NCI-H146 (cell line): ENCODE results near the gene CD164L2.

ENCODE experiments used
- DNase-seq: peaks from one replicate; lab custom pipeline; 2025; lab: John Stamatoyannopoulos, UW

The CD164L2 gene

DNA sequence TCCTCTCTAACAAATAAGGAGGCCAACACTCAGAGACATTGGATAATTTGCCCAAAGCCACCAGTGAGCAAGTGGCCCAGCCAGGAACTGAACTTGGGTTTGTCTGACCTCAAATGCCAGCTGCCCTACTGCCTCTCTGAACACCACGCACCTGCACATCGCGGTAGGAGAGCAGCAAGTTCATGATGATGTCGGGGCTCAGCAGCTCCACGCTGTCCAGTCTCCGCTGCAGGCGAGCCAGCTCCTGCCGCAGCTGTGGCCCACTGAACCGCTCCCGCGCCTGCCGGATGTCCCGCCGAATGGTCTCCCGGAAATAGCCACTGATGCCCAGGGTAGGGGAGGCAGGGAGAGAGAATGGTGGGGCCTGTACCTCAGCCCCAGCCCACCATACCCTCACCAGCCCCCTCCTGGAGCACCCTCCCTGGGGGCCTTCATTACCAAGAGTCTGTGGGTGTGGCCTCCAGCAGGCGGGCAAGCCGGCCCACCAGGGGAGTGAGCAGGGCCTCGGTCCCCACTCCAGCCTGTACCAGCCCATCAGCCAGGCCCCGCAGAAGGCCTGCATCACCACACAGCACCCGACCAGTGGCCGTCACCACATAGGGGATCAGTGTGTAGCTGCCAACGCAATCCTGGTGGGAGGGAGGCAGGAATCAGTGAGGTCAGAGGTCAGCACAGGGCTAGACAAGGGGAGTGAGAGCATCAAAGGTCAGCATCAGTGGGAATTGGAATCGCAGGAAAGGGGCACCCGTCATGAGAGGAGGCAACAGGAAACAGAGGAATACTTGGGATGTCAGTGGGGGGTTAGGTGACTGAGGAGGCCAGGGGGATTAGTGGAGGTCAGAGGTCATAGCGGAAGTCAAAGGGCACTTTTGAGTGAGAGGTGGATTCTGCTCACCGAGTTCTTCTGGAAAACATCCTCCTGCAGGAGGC lies 19.1 kb downstream of the CD164L2 start:
- no peak for DNase-seq

GRCh38 chr1:27361553-27361952 lies 21.6 kb downstream of the CD164L2 start:
- DNase-seq = no peak

DNA sequence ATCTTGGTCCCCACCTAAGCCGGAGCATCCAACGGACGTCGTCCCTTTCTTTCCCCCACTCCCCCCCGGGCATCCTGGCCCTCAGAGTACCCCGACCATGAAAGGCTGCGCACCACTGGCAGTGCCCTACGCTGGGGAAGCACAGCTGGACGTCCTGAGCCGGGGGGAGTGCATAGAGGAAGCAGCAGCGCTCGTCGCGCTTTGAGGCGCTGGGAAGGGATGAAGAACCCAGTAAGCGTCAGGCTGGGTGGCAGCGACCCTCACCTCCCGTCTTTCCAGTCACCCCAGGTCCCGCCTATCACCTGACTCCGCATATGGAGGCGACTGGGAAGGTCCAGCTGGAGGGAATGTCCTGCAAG lies 22.1 kb downstream of the CD164L2 start:
- no peak for DNase-seq

DNA sequence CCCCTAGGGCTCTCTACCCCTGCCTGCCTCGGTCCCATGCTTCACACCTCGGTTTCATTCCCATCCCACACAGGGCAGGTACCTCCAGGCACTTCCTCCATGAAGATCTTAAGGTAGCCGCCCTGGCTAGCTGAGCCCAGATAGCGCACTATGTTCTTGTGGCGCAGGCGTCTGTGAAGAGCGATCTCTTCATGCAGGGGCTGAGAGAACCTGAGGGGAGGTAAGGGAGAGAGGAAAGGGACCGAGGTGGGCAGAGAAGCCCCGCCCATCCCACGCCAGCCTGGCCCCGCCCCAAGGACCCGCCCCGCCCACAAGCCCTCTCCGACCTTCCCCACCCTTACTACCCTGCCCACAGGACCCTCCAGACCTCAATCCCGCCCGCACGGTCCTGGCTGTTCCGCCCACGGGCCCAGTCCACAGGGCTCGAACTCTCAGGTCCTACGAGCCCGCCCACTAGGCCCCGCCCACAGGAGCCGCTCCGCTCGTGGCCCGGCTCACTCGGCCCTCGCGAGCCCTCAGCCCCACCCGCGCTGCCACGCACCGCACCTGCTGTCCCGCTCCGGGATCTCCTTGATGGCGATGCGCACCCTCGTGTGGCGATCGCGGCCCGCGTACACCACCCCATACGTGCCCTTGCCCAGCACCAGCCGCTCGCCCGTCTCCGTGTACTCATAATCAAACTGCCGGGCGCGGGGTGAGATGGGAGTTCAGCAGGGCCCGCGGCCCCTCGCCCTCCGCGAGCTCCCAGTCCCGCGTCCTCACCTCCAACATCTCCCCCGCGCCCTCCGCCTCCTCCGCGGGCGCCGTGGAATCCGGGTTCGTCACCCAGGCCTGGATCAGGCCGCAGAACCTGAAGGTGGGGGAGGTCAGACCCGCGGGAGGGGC lies 22.7 kb downstream of the CD164L2 start:
- no peak for DNase-seq

- no peak for DNase-seq
Measured at GRCh38 chr1:27359822-27360158, 23.3 kb downstream of the CD164L2 start.

- DNase-seq = no peak
Measured at GRCh38 chr1:27358928-27359313, 24.2 kb downstream of the CD164L2 start.

DNA sequence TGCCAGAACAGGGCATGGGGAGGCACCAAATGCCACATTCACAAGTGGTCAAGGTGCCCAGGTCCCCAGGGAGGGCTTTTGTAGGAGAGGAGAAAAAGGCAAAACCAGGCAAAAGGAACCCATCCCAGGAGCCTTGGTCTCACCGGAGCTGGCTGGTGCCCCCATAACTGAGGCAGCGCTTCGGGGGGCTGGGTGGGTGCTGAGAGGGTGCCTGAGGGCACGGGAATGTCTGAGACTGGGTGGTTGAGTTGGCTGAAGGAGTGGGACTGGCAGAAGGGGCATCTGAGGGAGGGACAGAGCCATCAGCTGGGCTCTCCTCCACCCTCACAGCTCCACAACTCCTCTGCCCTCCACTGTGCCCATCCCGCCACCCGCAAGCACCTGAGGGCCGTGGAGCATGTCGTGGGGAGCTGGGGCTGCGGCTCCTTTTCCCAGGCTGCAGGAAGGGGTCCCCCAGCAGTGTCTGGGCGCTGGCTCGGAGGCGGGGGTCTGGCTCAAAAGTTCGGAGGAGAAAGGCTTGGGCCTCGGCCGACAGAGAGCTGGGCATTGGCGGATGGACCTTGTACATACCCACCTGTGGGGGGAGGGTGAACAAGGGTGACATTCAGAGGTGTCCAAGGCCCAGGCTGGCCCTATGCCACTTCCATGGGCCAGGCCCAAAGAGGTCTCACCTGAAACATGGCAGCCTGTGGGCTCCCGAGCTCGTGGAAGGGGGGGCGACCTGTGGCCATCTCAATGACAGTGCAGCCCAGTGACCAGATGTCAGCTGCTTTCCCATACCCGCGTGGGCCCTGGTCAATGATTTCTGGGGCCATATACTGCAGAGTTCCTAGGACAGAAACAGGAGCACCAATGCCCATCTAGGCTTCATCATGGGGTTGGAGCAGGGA lies 24.9 kb downstream of the CD164L2 start:
- DNase-seq = no peak

DNA sequence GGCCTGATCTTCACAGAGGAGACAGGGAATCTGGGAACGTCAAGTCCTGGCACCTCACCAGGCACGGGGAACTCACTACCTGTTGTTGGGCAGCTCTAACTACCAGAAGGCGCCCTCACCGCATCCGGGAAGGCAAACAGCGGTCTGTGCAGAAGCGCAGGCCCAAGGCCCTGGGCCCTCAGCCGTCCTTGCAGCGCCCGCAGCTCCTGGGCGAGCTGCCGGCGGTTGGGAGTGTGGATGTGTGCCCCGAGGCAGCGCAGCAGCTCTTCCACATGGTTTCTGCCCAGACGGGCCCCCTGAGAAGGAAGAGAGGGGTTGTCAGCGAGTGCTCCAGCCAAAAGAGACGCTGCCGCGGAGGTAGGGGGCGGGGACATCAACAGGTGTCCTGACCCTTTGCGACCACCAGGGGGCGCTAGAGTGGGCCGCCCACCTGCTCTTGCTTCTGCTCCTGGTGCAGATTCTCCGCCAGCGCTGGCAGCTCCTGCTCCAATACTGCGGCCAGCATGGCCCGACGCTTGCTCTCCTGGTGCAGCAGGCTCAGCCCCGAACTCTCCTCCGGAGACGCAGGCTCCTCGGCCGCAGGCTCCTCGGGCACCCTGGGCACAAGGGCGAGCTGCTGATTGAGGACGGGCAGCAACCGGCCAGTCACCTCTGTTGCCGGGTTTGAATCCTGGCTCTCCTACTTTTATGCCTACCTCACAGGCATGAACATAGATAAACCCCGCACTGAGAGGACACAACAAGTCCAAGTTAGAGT lies 25.7 kb downstream of the CD164L2 start:
- peak; percentile 29 for DNase-seq

- DNase-seq = no peak
Measured at GRCh38 chr1:27356619-27357280, 26.4 kb downstream of the CD164L2 start.

GRCh38 chr1:27356277-27356618 lies 26.9 kb downstream of the CD164L2 start:
- DNase-seq = no peak

DNA sequence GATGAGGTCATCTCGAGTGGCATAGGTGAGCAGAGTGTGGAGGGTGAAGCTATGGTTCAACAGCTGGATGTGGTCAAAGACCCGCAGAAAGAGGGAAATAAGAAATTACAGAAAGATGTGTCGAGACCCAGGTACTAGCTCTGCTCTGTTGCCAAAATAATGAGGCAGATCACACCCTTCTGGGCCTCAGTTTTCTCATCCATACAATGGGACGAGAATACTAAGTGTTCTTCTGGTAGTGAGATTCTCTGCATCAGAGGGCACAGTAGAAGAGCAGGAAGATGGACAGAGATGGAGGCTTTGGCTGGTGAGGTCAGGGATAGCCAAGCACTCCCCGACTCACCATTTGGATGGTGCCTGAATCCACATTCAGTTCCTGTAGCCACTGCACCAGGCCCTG lies 27.4 kb downstream of the CD164L2 start:
- DNase-seq = no peak

DNA sequence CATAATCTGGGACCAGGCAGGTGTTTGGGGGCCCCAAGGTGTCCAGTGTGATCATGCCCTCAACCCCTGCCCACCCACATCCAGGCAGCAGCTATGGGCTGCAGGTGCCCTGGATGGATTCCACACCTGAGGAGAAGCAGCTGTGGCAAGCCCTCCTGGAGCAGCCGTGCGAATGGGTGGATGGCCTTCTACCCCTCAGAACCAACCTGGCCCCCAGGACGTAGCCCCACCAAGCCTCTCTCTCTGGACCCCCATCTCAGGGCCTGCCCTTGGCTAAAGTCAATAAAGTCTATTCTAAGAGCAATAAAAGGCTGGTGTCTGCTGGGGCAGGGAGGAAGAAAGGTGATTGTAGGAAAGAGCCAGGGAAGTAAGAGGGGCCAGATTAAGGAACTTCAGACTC lies 29.5 kb downstream of the CD164L2 start:
- no peak for DNase-seq

DNA sequence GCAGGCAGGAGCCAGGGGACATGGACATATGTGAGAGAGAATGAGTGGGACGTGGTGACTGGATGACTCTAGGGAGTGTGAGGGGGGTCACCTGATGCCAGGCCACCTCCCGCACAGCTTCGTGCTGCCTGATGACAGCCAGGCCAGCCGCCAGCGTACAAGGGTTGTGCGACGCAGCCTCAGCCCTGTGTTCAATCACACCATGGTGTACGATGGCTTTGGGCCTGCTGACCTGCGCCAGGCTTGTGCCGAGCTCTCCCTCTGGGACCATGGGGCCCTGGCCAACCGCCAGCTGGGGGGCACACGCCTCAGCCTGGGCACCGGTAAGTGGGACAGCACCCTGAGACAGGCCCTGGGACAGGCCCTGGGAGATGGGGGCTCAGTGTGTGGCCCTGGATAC lies 30.0 kb downstream of the CD164L2 start:
- DNase-seq = no peak

GRCh38 chr1:27351541-27352107 lies 31.5 kb downstream of the CD164L2 start:
- DNase-seq = no peak

DNA sequence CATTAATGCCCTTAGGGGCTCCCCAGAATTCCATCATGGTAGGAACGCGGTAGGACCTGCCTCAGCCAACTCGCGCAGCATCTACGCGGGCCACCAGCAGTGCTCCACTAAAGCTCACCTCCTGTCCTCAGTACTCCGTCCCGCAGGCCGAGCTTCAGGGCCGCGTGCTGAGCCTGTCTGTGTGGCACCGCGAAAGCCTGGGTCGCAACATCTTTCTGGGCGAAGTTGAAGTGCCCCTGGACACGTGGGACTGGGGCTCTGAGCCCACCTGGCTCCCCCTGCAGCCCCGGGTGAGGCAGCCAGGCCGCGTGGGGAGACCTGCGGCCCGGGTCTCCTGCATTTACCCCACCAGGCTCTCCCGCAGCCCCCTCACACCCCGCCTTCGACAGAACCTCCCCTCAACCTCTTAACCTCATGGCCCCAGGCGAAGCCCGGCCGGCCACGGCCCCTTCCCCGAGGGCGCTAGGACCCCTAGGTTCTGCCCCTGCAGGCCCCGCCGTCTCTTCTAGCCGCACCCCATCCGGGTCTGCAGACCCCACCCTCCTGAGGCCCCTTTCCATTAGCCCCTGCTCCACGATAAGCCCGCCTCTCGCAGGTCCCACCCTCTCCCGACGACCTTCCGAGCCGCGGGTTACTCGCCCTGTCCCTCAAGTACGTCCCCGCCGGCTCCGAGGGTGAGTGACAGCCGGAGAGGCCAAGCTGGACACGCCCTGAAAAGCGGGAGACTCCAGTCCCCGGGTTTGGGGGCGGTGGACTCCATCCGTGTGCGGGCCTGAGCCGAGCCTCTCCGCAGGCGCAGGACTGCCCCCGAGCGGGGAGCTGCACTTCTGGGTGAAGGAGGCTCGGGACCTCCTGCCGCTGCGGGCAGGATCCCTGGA lies 32.2 kb downstream of the CD164L2 start:
- no peak for DNase-seq

DNA sequence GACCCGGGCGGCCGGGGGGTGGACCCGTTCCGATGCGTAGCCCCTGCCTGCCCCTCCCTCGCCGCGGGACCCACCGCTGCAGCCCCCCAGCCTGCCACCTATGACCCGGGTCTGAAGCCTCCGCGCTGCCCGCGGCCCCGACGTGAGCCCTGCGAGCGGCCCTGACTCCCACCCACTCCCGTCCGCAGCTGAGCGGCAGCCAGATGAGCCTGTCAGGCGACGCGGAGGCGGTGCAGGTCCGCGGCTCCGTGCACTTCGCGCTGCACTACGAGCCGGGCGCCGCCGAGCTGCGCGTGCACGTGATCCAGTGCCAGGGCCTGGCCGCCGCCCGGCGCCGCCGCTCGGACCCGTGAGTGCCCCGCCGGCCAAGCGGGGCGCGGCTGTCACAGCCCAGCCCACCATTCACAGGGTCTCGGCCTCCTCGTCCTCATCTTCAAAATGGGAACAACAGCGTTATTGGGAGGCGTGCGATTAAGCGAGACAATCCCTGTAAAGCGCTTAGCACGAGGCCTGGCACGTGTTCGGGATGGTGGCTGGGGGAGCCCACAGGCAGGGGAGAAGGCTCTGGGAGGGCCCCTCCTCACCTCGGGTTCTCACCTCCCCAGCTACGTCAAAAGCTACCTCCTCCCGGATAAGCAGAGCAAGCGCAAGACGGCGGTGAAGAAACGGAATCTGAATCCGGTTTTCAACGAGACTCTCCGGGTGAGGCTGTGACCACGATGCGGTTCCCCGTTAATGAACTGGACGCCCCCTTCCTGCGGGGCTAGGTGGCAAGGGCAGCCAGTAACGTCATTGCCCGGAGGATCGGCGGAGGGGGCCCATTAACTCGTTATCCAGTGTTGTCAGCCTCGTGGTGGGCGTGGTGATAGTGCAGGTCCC lies 33.1 kb downstream of the CD164L2 start:
- peak; percentile 64 for DNase-seq

DNA sequence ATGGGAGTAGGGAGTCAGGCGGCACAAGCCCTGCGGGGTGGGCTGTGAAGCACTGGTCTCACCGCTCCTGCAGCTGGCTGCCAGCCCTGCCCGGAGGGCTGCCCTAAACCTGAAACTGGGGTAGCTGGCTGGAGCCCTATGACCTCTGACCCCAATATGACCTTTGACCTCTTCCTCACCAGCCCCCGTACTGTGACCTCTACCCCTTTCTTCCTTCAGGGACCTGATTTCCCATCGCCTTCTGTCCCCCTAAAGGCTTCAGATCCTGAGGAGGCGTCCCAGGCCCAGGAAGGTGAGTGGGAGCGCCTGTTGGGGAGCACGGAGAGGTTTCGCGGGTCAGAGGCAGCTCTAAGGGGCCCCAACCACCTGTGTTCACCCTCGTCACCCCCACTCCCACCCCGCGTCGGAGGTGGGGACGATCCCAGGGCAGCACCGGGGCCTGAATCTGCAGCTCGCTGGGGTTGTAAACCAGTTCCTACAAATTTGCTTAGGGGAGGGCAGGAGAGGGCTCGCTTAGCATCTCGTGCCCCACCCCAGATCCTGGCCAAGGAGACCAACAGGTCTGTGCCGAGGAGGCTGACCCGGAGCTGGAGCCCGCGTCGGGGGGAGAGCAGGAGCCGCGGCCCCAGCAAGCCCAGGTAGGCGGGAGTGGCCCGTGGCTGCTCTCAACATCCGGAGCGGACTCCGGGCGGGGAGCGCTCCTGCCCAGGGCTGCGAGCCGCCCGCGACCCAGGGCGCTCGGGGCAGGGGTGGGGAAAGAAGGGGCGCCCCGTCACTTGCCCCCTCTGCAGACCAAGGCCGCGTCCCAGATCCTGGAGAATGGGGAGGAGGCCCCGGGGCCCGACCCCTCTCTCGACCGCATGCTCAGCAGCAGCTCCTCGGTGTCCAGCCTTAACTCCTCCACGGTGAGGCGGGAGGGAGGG lies 34.0 kb downstream of the CD164L2 start:
- peak; percentile 75 for DNase-seq
